Upper lobe of left lung (tissue), 6 donors: ENCODE results near the gene XCR1. TPM values are rescaled to one million over a fixed set of nuclear protein-coding genes. Genes with fewer than 3 reads are reported as not detected.

ENCODE experiments used
- ATAC-seq, 2 donors: fragments of 200-7000 bp; cut with Tn5 transposase; one replicate each; pipeline ENCODE4 v1.9.1; 2022; ENCODE audit warnings: mild to moderate bottlenecking in 2 of 2, moderate library complexity in 2 of 2; ENCODE audit not compliant: low FRiP score in 2 of 2
- DNase-seq, 2 donors: peaks; one replicate each; pipeline ENCODE4 v3.0.0-alpha.2; 2019 to 2020
- H3K27ac ChIP-seq, 4 donors: fragments of 200-600 bp; sonication (generic); one replicate each; pipeline ENCODE4 v1.5.1; 2016 to 2019
- H3K27me3 ChIP-seq, 4 donors: fragments of 200-600 bp; sonication (generic); one replicate each; pipeline ENCODE4 v1.5.1; 2017 to 2019
- H3K36me3 ChIP-seq, 4 donors: fragments of 200-600 bp; sonication (generic); one replicate each; pipeline ENCODE4 v1.5.1; 2016 to 2019
- H3K4me1 ChIP-seq, 4 donors: fragments of 200-600 bp; sonication (generic); one replicate each; pipeline ENCODE4 v1.5.1; 2018 to 2019
- H3K4me3 ChIP-seq, 4 donors: fragments of 200-600 bp; sonication (generic); one replicate each; pipeline ENCODE4 v1.5.1; 2017 to 2019; ENCODE audit warnings: mild to moderate bottlenecking in 2 of 4, moderate library complexity in 1 of 4
- H3K9me3 ChIP-seq, 4 donors: fragments of 200-600 bp; sonication (generic); one replicate each; pipeline ENCODE4 v1.5.1; 2018 to 2019
- CTCF ChIP-seq, 6 experiments: fragments of 450-650 bp in 4 of 6; fragments of 200-600 bp in 2 of 6; sonication (generic) in 2 of 6; IDR thresholded peaks; one replicate each; pipeline ENCODE4 v1.5.1; 2016 to 2019; ENCODE audit warnings: antibody characterized with exemption in 6 of 6
- EP300 ChIP-seq, 4 donors: sonication (generic); formaldehyde crosslinking; IDR thresholded peaks; one replicate each; pipeline ENCODE4 v1.5.1; 2017; ENCODE audit warnings: antibody characterized with exemption in 4 of 4, control low read depth in 2 of 4
- POLR2A ChIP-seq, 4 donors: fragments of 450-650 bp; IDR thresholded peaks; one replicate each; pipeline ENCODE4 v1.5.1; 2016 to 2017; ENCODE audit warnings: antibody characterized with exemption in 4 of 4, mild to moderate bottlenecking in 2 of 4
- POLR2AphosphoS5 ChIP-seq, 2 donors: sonication (generic); formaldehyde crosslinking; IDR thresholded peaks; one replicate each; pipeline ENCODE4 v1.5.1; 2017; ENCODE audit warnings: antibody characterized with exemption in 2 of 2
- WGBS, 2 donors: methylation state at CpG; one replicate each; pipeline ENCODE4 v1.1.5; 2017 to 2018; 5-methylcytosine and 5-hydroxymethylcytosine counted together
- total RNA-seq, 6 donors: library from RNA; depleted of rRNA in 4 of 6; stranded (reverse); fragments of >200 nt in 4 of 6; gene quantifications; one replicate each; pipeline versions ENCODE4 v1.1.0 to v1.2.1, GENCODE V29; 2016 to 2021
- donor health status: DM: no; HTN: no; CAD: no; lungs with moderate emphysema.
- donor health status: DM: no; HTN: yes; CAD: no; lungs with severe emphysema.

Gene XCR1
- total RNA-seq, 6 donors from 2014 or later: 0.15 to 0.47 (median 0.28) TPM; not detected in 2

DNA sequence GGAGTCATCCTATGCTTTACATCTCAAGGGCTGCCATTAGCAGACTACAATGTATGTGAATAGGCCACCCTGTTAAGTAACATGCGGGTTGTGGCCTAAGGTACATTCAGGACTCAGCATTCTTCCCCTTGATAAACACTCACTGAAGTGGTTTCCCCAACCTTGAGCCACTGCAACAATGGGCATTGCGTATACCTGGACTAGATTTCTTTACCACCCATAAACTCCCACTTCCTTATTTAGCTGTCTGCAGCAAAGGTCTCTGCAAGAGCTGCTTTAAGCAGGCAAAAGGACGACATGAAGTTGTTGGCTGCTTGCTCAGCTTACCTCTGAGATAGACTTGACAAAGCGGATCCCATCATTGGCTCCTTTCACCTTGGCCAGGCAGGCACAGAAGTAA, 47.9 kb downstream of the XCR1 start:
- ATAC-seq (peak in 1 of 2 donors; percentile 28), DNase-seq (peak in 1 of 2 donors; percentile 52)
- Histone ChIP-seq H3K36me3 (peaks cover 14 to 88% (median 52%) of the 10 kb centered on the region in 4 donors), H3K27me3 (no peaks in the 10 kb centered on the region), H3K9me3 (no peaks in the 10 kb centered on the region), H3K27ac (peak overlapping the region in 3 of 4 donors; percentile 19 to 64 (median 63)), H3K4me3 (no peak overlapping the region), H3K4me1 (peaks cover 5 to 36% (median 10%) of the 10 kb centered on the region in 4 donors)
- 70 to 76% methylated on average over 4 of the region's 4 CpGs for WGBS, 2 donors
- TF ChIP-seq POLR2A (IDR thresholded peaks at IDR 0.05): no peak
- no peak for TF ChIP-seq POLR2AphosphoS5 (IDR thresholded peaks at IDR 0.05)

DNA sequence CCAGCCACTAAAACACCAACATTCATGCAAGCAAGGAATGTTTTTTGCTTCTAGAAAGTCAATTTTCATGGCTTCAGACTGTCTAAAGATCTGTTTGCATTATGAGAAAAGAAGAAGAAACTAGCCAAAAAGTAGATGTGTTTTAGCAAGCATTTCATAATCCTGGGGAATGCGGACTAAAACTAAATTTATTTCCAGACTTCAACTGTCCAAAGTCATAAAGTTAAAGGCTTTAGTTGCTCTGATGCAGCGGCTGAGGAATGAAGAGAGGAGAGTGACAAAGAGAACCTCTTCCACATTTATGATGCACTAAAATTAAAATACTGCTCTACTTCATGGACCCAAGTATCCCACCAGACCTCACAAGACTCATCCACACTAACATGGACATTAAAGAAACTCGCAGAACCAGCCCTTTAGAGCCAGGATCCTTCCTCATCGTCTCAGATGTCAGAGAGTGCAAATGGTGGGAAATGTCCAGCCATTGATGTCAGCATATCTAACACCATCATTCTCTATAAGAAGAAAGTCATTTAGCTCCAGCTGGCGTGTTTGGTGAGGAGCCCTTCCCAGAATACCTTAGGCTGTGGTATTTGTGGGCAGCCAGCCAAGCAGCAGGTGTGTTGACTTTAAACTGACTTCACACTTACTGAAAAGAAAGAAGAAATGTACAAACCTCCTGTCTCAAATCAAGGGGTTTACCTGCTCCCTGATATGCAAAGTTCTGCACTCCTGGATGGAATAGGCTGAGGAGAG, 49.1 kb downstream of the XCR1 start:
- WGBS, 2 donors: 61 to 85% methylated on average over 5 of the region's 5 CpGs
- peaks cover 14 to 87% (median 43%) of the 10 kb centered on the region in 4 donors for H3K36me3 ChIP-seq
- peak in 1 of 2 donors; percentile 87 for DNase-seq

DNA sequence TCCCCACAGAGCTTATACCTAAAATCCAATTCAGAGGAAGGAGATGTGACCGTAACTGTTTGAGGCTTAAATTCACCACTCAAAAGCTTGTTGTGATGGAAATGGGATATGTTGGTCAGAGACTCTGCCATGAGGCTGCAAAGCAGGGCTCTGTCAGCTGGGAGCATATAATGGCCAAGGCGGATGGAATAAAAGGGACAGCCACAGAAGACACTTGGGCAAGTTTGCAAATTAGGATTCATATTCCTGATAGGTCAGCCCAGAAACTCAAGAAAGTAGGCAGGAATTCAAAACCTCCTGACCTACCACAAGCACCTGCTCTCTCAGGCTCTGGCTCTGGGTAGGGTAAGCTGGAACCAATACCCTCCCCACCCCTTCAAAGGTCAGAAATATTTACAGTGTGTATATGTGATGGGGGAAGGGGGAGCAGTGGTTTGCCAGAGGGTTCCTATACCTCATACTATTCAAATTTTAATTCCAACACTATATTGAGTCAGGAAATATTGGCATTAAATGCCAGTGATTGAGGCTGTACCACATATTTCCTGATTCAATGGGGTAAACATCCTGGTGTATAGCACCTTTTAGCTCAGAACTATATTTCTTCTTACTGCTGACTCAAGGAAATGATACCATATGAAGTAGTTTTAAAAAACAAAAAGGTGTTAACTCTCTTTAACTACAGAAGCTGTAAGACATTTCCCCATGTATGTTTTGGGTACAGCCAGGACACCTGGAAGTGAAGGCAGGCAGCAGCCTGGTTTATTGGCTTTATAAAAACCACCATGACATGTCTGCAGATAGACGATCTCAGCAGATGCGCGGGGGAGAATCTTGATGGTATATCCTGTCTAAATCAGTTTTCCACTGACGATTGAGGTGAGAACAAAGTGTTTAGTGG, 50.8 kb downstream of the XCR1 start:
- H3K4me3 ChIP-seq: no peak overlapping the region
- H3K9me3 ChIP-seq: no peaks in the 10 kb centered on the region
- peak overlapping the region in 3 of 4 donors; percentile 30 to 66 (median 56) for H3K27ac ChIP-seq
- H3K4me1 ChIP-seq: peaks cover 13 to 54% (median 26%) of the 10 kb centered on the region in 4 donors
- H3K36me3 ChIP-seq: peaks cover 6 to 83% (median 27%) of the 10 kb centered on the region in 4 donors
- no peaks in the 10 kb centered on the region for H3K27me3 ChIP-seq
- WGBS, 2 donors: 73 to 84% methylated on average over 6 of the region's 6 CpGs
- no peak for TF ChIP-seq POLR2A (IDR thresholded peaks at IDR 0.05)
- no peak for TF ChIP-seq CTCF (IDR thresholded peaks at IDR 0.05)
- no peak for TF ChIP-seq POLR2AphosphoS5 (IDR thresholded peaks at IDR 0.05)
- no peak for TF ChIP-seq EP300 (IDR thresholded peaks at IDR 0.05)
- DNase-seq (no peak), ATAC-seq (no peak)

More for the DNA sequence above, 49.1 kb downstream of the XCR1 start:
- peaks cover 6 to 39% (median 12%) of the 10 kb centered on the region in 4 donors for H3K4me1 ChIP-seq
- H3K9me3 ChIP-seq: no peaks in the 10 kb centered on the region
- TF ChIP-seq EP300 (IDR thresholded peaks at IDR 0.05): peak in 1 of 4 donors; percentile 57
- no peak for TF ChIP-seq CTCF (IDR thresholded peaks at IDR 0.05)
- peak in 1 of 2 donors; percentile 27 for TF ChIP-seq POLR2AphosphoS5 (IDR thresholded peaks at IDR 0.05)
- H3K27ac ChIP-seq: peak overlapping the region; percentile 25 to 66 (median 48)
- ATAC-seq: peak; percentile 38 to 74
- no peak overlapping the region for H3K4me3 ChIP-seq
- no peaks in the 10 kb centered on the region for H3K27me3 ChIP-seq

GRCh38 chr3:45975686-45976085, 51.6 kb downstream of the XCR1 start:
- WGBS, 2 donors: 57 to 66% methylated on average over 5 of the region's 5 CpGs
- no peaks in the 10 kb centered on the region for H3K9me3 ChIP-seq
- no peaks in the 10 kb centered on the region for H3K27me3 ChIP-seq
- peaks cover 13 to 54% (median 27%) of the 10 kb centered on the region in 4 donors for H3K4me1 ChIP-seq
- peak overlapping the region in 3 of 4 donors; percentile 30 to 56 (median 41) for H3K27ac ChIP-seq
- DNase-seq: no peak
- TF ChIP-seq POLR2AphosphoS5 (IDR thresholded peaks at IDR 0.05) (no peak), POLR2A (IDR thresholded peaks at IDR 0.05) (no peak), CTCF (IDR thresholded peaks at IDR 0.05) (no peak), EP300 (IDR thresholded peaks at IDR 0.05) (no peak)
- ATAC-seq: no peak
- H3K4me3 ChIP-seq: no peak overlapping the region
- peaks cover 4 to 82% (median 20%) of the 10 kb centered on the region in 4 donors for H3K36me3 ChIP-seq

- DNase-seq: no peak
- Histone ChIP-seq H3K4me1 (peaks cover 13 to 53% (median 25%) of the 10 kb centered on the region in 4 donors), H3K27me3 (no peaks in the 10 kb centered on the region), H3K36me3 (peaks cover 0 to 82% (median 18%) of the 10 kb centered on the region in 4 donors), H3K27ac (peak overlapping the region in 1 of 4 donors; percentile 38), H3K4me3 (no peak overlapping the region), H3K9me3 (no peaks in the 10 kb centered on the region)
- TF ChIP-seq EP300 (IDR thresholded peaks at IDR 0.05) (no peak), POLR2A (IDR thresholded peaks at IDR 0.05) (no peak), CTCF (IDR thresholded peaks at IDR 0.05) (no peak), POLR2AphosphoS5 (IDR thresholded peaks at IDR 0.05) (no peak)
- 73 to 80% methylated on average over 4 of the region's 4 CpGs for WGBS, 2 donors
- ATAC-seq: no peak
These were observed 52.6 kb downstream of the XCR1 start for GRCh38 chr3:45974686-45975085.
